Type B pancreatic cell (in vitro differentiated cells): ENCODE data around the gene ACTN3. TPM values are rescaled to one million over a fixed set of nuclear protein-coding genes. Genes with fewer than 3 reads are reported as not detected.

Source experiments
- DNase-seq: peaks from one replicate; pipeline ENCODE4 v3.0.0; 2021; ENCODE audit warnings: mixed read lengths; ENCODE audit not compliant: unreplicated experiment; ENCODE audit errors: extremely low spot score
- H3K27ac Mint-ChIP-seq: 2 replicates; pipeline ENCODE4 v1.8.0; 2021; ENCODE audit warnings: mild to moderate bottlenecking, mixed read lengths
- H3K27me3 Mint-ChIP-seq: 2 replicates; pipeline ENCODE4 v1.8.0; 2021; ENCODE audit warnings: mixed read lengths
- H3K36me3 Mint-ChIP-seq: 2 replicates; pipeline ENCODE4 v1.8.0; 2021; ENCODE audit warnings: mixed read lengths
- H3K4me1 Mint-ChIP-seq: one replicate; pipeline ENCODE4 v1.8.0; 2021; ENCODE audit warnings: mixed read lengths; ENCODE audit not compliant: unreplicated experiment
- H3K4me3 Mint-ChIP-seq: 2 replicates; pipeline ENCODE4 v1.8.0; 2021; ENCODE audit warnings: mild to moderate bottlenecking, mixed read lengths
- H3K9me3 Mint-ChIP-seq: 2 replicates; pipeline ENCODE4 v1.8.0; 2021; ENCODE audit warnings: mixed read lengths
- CTCF ChIP-seq: fragments of 200-600 bp; sonication (generic); conservative IDR thresholded peaks from 2 replicates; pipeline ENCODE4 v1.5.0; 2021; ENCODE audit warnings: antibody characterized with exemption, mild to moderate bottlenecking
- total RNA-seq: library from RNA; stranded (reverse); gene quantifications from 2 replicates; pipeline ENCODE4 v1.2.1, GENCODE V29; 2021; ENCODE audit warnings: low replicate concordance

The ACTN3 gene
- total RNA-seq, 1 donor from 2014 or later: 2.6 TPM

GRCh38 chr11:66529655-66530054 is 17.0 kb upstream of the ACTN3 start:
- no peaks in the 10 kb centered on the region for H3K4me1 Mint-ChIP-seq
- TF ChIP-seq CTCF: no peak
- H3K27ac Mint-ChIP-seq: no peak overlapping the region
- no peak overlapping the region for H3K4me3 Mint-ChIP-seq
- no peaks in the 10 kb centered on the region for H3K36me3 Mint-ChIP-seq
- no peaks in the 10 kb centered on the region for H3K27me3 Mint-ChIP-seq
- H3K9me3 Mint-ChIP-seq: no peaks in the 10 kb centered on the region
- DNase-seq: no peak

- DNase-seq: no peak
- Mint-ChIP-seq H3K27ac (no peak overlapping the region), H3K27me3 (no peaks in the 10 kb centered on the region), H3K4me1 (no peaks in the 10 kb centered on the region), H3K9me3 (no peaks in the 10 kb centered on the region), H3K36me3 (peaks cover 7% of the 10 kb centered on the region), H3K4me3 (no peak overlapping the region)
- TF ChIP-seq CTCF: no peak
These were observed 15.6 kb upstream of the ACTN3 start for GRCh38 chr11:66530927-66531709.

GRCh38 chr11:66531841-66532240 is 14.9 kb upstream of the ACTN3 start:
- no peak for DNase-seq
- Mint-ChIP-seq H3K27ac (no peak overlapping the region), H3K9me3 (no peaks in the 10 kb centered on the region), H3K4me3 (no peak overlapping the region), H3K36me3 (peaks cover 7% of the 10 kb centered on the region), H3K27me3 (no peaks in the 10 kb centered on the region), H3K4me1 (no peaks in the 10 kb centered on the region)
- TF ChIP-seq CTCF: no peak

GRCh38 chr11:66532784-66533183 is 13.9 kb upstream of the ACTN3 start:
- no peaks in the 10 kb centered on the region for H3K9me3 Mint-ChIP-seq
- no peaks in the 10 kb centered on the region for H3K4me1 Mint-ChIP-seq
- no peak for DNase-seq
- no peak overlapping the region for H3K27ac Mint-ChIP-seq
- peaks cover 7% of the 10 kb centered on the region for H3K36me3 Mint-ChIP-seq
- no peak overlapping the region for H3K4me3 Mint-ChIP-seq
- no peaks in the 10 kb centered on the region for H3K27me3 Mint-ChIP-seq
- TF ChIP-seq CTCF: no peak

GRCh38 chr11:66539170-66539869 is 7.4 kb upstream of the ACTN3 start:
- Mint-ChIP-seq H3K4me3 (no peak overlapping the region), H3K36me3 (peaks cover 16% of the 10 kb centered on the region), H3K9me3 (no peaks in the 10 kb centered on the region), H3K4me1 (peaks cover 14% of the 10 kb centered on the region), H3K27ac (no peak overlapping the region), H3K27me3 (no peaks in the 10 kb centered on the region)
- no peak for TF ChIP-seq CTCF
- DNase-seq: no peak
